ENCODE measurements around the gene GTF2F1.
"Not testable (repeated sequence)": the region's sequence is repeated elsewhere in the genome, so short reads cannot be mapped to it uniquely, and the experiment has no call there.

GTF2F1 gene

DNA sequence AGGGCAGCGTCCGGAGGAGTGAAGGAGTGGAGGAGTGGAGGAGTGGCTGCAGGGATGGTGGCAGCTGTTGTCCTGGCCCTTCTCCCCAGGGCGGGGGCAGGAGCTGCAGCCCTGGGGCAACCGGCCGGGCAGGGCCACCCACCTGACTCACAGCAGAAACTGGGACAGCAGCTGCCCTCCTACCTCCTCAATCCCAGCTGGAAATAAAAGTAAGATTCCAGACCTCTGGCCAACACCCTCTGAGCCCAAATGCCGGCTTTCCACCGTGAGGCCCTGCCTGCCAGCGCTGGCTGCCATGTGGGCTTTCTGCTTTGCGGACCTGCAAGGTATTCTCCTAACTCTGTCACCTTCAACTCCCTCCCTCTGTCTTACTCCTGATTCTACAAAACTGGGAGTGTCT, 35.0 kb downstream of the GTF2F1 start:
- POLR2A ChIA-PET (ENCODE audit: low non-redundant PET), result no interaction called here
- TF ChIP-seq, protein P1, sequence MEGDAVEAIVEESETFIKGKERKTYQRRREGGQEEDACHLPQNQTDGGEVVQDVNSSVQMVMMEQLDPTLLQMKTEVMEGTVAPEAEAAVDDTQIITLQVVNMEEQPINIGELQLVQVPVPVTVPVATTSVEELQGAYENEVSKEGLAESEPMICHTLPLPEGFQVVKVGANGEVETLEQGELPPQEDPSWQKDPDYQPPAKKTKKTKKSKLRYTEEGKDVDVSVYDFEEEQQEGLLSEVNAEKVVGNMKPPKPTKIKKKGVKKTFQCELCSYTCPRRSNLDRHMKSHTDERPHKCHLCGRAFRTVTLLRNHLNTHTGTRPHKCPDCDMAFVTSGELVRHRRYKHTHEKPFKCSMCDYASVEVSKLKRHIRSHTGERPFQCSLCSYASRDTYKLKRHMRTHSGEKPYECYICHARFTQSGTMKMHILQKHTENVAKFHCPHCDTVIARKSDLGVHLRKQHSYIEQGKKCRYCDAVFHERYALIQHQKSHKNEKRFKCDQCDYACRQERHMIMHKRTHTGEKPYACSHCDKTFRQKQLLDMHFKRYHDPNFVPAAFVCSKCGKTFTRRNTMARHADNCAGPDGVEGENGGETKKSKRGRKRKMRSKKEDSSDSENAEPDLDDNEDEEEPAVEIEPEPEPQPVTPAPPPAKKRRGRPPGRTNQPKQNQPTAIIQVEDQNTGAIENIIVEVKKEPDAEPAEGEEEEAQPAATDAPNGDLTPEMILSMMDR (conservative IDR thresholded peaks at IDR 0.05; ENCODE audit: low read depth), result no peak
- no peak for DNase-seq (ENCODE audit: low spot score)
- CTCF ChIA-PET, result no interaction called here
- peak overlapping the region; percentile 40 for H3K27ac ChIP-seq

DNA sequence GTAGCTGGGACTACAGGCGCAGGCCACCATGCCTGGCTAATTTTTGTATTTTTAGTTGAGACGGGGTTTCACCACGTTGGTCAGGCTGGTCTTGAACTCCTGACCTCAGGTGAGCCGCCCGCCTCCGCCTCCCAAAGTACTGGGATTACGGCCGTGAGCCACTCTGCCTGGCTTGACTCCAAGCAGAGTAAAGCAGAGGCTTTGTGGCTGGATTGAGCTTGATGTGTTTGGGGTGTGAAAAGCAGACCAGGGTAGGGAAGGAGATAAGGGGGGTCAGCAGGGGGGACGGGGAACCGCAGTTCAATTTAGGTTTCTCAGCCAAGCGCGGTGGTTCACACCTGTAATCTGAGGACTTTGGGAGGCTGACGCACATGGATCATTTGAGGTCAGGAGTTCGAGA, 35.8 kb downstream of the GTF2F1 start:
- TF ChIP-seq, protein P1 (conservative IDR thresholded peaks at IDR 0.05; ENCODE audit: low read depth), result no peak
- ChIA-PET CTCF (interaction anchor here (0.7 kb wide), 1 partner anchor 16 kb away, joined by 5 read pairs; no protein-coding TSS in a partner anchor), POLR2A (ENCODE audit: low non-redundant PET) (interaction anchor here (0.6 kb wide), 1 partner anchor 375 kb away, joined by 4 read pairs; no protein-coding TSS in a partner anchor)
- H3K27ac ChIP-seq, result no peak overlapping the region
- no peak for DNase-seq (ENCODE audit: low spot score)

- POLR2A ChIA-PET (ENCODE audit: low non-redundant PET); DNase-seq (ENCODE audit: low spot score); H3K27ac ChIP-seq; CTCF ChIA-PET: not testable (repeated sequence)
Observed at GRCh38 chr19:6355321-6356040, 37.5 kb downstream of the GTF2F1 start.

GRCh38 chr19:6354098-6354674, 38.8 kb downstream of the GTF2F1 start:
- TF ChIP-seq, protein P1 (conservative IDR thresholded peaks at IDR 0.05; ENCODE audit: low read depth), result peak; percentile 37; the same call in 1 of the 2 replicates
- no peak overlapping the region for H3K27ac ChIP-seq
- ChIA-PET CTCF (interaction anchor here (0.6 to 1.0 kb wide), 9 partner anchors 9 to 881 kb away, joined by 3 to 11 read pairs (median 5); no protein-coding TSS in a partner anchor), POLR2A (ENCODE audit: low non-redundant PET) (no interaction called here)
- no peak for DNase-seq (ENCODE audit: low spot score)

GRCh38 chr19:6352381-6353165, 40.4 kb downstream of the GTF2F1 start:
- no peak for DNase-seq (ENCODE audit: low spot score)
- no peak overlapping the region for H3K27ac ChIP-seq
- CTCF ChIA-PET, result interaction anchor here (0.5 to 1.1 kb wide), 3 partner anchors 10 to 183 kb away, joined by 3 to 5 read pairs (median 3); no protein-coding TSS in a partner anchor
- POLR2A ChIA-PET (ENCODE audit: low non-redundant PET), result no interaction called here
- TF ChIP-seq, protein P1 (conservative IDR thresholded peaks at IDR 0.05; ENCODE audit: low read depth), result no peak

DNA sequence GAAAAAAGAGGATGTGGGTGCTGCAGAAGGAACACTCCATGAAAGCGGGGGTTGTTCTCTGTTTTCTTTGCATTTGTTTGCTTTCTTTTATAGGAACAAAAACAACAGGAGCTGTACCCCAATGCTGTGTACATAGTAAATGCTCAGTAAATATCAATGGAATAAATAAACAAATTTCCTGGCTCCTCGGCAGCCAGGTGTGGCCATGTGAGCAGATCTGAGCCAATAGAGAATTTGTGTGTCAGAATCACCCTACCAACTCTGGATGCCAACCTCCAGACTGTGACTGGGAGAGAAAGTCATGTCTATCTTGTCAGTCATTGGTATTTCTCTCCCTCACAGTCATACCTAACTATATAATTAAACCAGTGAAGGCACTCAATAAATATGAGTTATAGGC, 42.3 kb downstream of the GTF2F1 start:
- DNase-seq (ENCODE audit: low spot score), result no peak
- POLR2A ChIA-PET (ENCODE audit: low non-redundant PET), result no interaction called here
- TF ChIP-seq, protein P1 (conservative IDR thresholded peaks at IDR 0.05; ENCODE audit: low read depth), result no peak
- CTCF ChIA-PET, result interaction anchor here (0.7 kb wide), 1 partner anchor 365 kb away, joined by 4 read pairs; no protein-coding TSS in a partner anchor
- H3K27ac ChIP-seq, result no peak overlapping the region

- DNase-seq (ENCODE audit: low spot score); CTCF ChIA-PET; H3K27ac ChIP-seq: not testable (repeated sequence)
- POLR2A ChIA-PET (ENCODE audit: low non-redundant PET), result interaction anchor here (0.6 kb wide), 1 partner anchor 24 kb away, joined by 3 read pairs; no protein-coding TSS in a partner anchor
Observed at GRCh38 chr19:6349271-6349670, 43.7 kb downstream of the GTF2F1 start.
